ENCODE measurements around the gene SYPL2. TPM values are rescaled to one million over a fixed set of nuclear protein-coding genes. Genes with fewer than 3 reads are reported as not detected.

SYPL2 gene
- total RNA-seq, 4 donors from 2014 or later: 0.48 to 5.9 (median 2.3) TPM

DNA sequence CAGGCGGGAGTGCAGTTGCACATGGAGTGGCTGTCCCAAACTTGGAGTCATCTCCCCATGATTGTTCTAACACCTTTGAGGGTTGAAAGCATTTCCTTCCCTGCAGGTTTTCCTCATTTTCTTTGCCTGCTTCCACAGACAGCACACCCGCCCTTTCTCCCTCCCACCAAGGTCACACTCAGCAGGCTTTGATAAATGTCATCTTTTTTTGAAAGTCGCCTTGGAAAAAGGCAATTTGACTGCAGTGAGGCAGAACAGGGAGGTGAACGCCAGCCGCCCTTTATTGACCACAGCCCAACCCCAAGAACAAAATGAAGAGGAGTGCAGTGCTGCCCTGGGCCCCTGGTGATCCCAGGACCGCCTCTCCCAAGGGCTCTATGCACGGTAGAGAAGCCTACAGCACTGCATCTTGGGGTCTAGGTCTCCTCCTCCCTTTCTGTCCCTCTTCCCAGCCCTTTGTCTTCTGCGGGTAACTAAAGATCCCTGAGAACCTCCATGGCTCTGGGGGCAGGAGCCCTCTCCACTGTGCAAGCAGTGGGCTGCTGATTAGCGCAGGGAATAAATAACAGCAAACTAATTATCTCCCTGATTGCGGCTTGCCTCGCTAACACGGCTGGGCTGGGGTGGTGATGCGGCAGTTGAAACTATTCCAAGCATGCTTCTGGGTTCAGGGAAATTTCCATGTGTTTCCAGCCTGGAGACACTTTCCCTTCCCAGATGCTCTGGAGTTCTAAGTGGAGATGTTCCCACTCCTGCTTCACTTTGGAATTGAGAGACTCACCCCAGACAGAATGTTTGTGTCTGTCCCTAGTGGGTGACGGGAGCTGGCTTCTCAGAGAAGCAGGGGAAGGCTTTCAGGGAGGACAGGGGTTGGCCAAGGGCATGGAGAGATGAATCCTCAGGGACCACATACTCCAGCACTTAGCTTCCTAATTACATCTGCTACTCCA lies 54.9 kb downstream of the SYPL2 start:
- Histone ChIP-seq H3K4me1 (no peaks in the 10 kb centered on the region), H3K27ac (no peak overlapping the region), H3K9me3 (no peaks in the 10 kb centered on the region), H3K36me3 (no peaks in the 10 kb centered on the region), H3K27me3 (no peaks in the 10 kb centered on the region), H3K4me3 (no peak overlapping the region)
- no peak for DNase-seq
- TF ChIP-seq, protein P1, sequence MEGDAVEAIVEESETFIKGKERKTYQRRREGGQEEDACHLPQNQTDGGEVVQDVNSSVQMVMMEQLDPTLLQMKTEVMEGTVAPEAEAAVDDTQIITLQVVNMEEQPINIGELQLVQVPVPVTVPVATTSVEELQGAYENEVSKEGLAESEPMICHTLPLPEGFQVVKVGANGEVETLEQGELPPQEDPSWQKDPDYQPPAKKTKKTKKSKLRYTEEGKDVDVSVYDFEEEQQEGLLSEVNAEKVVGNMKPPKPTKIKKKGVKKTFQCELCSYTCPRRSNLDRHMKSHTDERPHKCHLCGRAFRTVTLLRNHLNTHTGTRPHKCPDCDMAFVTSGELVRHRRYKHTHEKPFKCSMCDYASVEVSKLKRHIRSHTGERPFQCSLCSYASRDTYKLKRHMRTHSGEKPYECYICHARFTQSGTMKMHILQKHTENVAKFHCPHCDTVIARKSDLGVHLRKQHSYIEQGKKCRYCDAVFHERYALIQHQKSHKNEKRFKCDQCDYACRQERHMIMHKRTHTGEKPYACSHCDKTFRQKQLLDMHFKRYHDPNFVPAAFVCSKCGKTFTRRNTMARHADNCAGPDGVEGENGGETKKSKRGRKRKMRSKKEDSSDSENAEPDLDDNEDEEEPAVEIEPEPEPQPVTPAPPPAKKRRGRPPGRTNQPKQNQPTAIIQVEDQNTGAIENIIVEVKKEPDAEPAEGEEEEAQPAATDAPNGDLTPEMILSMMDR (IDR thresholded peaks at IDR 0.05): no peak
- no peak for TF ChIP-seq POLR2A (IDR thresholded peaks at IDR 0.05)
- intact Hi-C loops (cut with DNase I; ENCODE audit: low total_unique reads): no loop called here

DNA sequence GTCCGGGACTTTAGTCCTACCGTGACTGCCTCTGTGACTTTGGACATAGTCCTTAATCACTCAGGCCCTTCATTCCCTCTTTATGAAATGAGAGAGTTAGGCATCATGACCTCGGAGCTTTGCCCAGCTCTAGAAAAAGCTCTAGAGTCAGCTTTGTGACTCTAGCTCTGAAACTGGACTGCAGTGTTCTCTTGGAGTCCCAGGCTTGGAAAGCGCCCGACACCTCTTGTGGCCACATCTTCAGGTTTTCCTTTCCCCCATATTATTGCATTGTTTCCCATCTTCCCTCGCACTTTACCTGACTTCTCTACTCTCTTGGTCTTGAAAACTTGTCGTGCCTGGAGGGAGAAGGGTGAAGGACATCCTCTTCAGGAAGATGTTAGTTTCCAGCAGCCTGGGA lies 55.7 kb downstream of the SYPL2 start:
- intact Hi-C loops (cut with DNase I; ENCODE audit: low total_unique reads): no loop called here
- no peak for DNase-seq
- Histone ChIP-seq H3K36me3 (no peaks in the 10 kb centered on the region), H3K4me3 (no peak overlapping the region), H3K4me1 (no peaks in the 10 kb centered on the region), H3K27ac (no peak overlapping the region), H3K27me3 (no peaks in the 10 kb centered on the region), H3K9me3 (no peaks in the 10 kb centered on the region)
- TF ChIP-seq POLR2A (IDR thresholded peaks at IDR 0.05): no peak
- TF ChIP-seq, protein P1 (IDR thresholded peaks at IDR 0.05): no peak

DNA sequence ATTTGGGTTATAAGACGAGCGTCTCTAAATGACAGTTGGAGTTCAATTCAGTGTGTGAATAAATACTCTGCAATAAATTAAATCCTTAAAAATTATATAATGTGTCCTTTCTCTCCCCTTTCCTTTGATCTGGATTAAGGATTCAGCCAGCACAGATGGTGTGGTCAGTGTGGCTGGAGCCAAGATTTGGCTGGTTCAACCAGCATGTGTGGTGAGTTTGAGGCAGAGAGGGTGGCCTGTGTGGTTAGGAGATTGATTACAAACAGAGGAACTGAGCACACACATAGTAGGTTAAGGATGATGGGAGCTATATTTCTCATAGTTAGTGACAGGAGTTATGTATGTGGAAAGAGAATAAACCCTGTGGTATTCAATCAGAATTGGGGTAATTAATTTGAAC lies 57.4 kb downstream of the SYPL2 start:
- Histone ChIP-seq H3K4me1 (no peaks in the 10 kb centered on the region), H3K27ac (no peak overlapping the region), H3K27me3 (no peaks in the 10 kb centered on the region), H3K36me3 (no peaks in the 10 kb centered on the region), H3K4me3 (no peak overlapping the region), H3K9me3 (no peaks in the 10 kb centered on the region)
- intact Hi-C loops (cut with DNase I; ENCODE audit: low total_unique reads): no loop called here
- no peak for DNase-seq
- TF ChIP-seq, protein P1 (IDR thresholded peaks at IDR 0.05): no peak
- no peak for TF ChIP-seq POLR2A (IDR thresholded peaks at IDR 0.05)

DNA sequence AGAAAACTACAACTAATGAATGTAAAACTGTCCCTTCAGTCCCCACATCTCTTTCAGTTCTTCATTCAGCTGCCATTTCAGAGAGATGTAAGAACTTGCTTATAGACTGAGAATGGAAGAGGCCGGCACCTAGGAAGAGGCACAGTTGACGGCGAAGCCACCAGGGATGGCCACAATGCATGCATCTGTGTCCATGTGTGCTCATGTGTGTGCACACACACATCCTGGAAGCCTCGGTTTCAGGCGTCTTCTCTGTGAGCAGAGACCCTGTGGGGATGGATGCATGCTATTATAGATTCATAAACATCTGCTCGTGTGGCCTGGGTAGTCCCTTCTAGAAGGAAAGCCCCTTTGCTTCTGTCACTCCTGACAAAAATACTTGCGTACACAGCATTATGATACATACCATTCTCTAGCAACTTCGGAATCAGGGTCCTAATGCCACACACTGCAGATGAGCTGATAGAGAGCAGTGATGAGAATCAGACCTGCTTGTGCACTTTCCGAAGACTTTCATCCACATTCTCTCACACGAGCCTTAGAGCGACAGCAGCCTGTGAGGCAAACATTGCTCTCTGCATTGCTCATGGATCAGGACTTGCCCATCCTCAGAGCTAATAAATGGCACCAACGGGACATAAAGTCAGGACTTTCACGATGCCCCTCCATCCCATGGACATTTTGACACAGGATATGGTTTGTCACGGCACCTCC lies 60.9 kb downstream of the SYPL2 start:
- Histone ChIP-seq H3K27me3 (no peaks in the 10 kb centered on the region), H3K9me3 (no peaks in the 10 kb centered on the region), H3K4me1 (no peaks in the 10 kb centered on the region), H3K36me3 (no peaks in the 10 kb centered on the region), H3K27ac (no peak overlapping the region), H3K4me3 (no peak overlapping the region)
- DNase-seq: no peak
- intact Hi-C loops (cut with DNase I; ENCODE audit: low total_unique reads): no loop called here
- TF ChIP-seq, protein P1 (IDR thresholded peaks at IDR 0.05): no peak
- TF ChIP-seq POLR2A (IDR thresholded peaks at IDR 0.05): no peak

All from uterus (tissue), 4 donors.